ES-I3 (cell line): ENCODE results near the gene MEIG1.
"Not testable (repeated sequence)": the region's sequence is repeated elsewhere in the genome, so short reads cannot be mapped to it uniquely, and the experiment has no call there.

Experiments used
- H3K36me3 ChIP-seq: 2 replicates; pipeline ENCODE4 v1.6.1; 2013; ENCODE audit warnings: mild to moderate bottlenecking, low read length, control low read depth, moderate library complexity; ENCODE audit not compliant: insufficient read depth
- H3K4me1 ChIP-seq: 2 replicates; pipeline ENCODE4 v1.6.1; 2013; ENCODE audit warnings: mild to moderate bottlenecking, control low read depth, low read length; ENCODE audit not compliant: insufficient read depth
- H3K9ac ChIP-seq: 2 replicates; pipeline ENCODE4 v1.6.1; 2013; ENCODE audit warnings: low read depth, mild to moderate bottlenecking, low read length, moderate library complexity
- H3K9me3 ChIP-seq: 2 replicates; pipeline ENCODE4 v1.6.1; 2013; ENCODE audit warnings: mild to moderate bottlenecking, low read length, moderate library complexity; ENCODE audit not compliant: control insufficient read depth, insufficient read depth

The MEIG1 gene

GRCh38 chr10:14942950-14943338 is 16.2 kb upstream of the MEIG1 start:
- not testable (repeated sequence) for H3K4me1 ChIP-seq, H3K9ac ChIP-seq, H3K36me3 ChIP-seq, H3K9me3 ChIP-seq

GRCh38 chr10:14945108-14945507 is 14.1 kb upstream of the MEIG1 start:
- H3K36me3 ChIP-seq, result no peaks in the 10 kb centered on the region
- no peak overlapping the region for H3K9ac ChIP-seq
- H3K4me1 ChIP-seq, result no peaks in the 10 kb centered on the region
- H3K9me3 ChIP-seq, result no peaks in the 10 kb centered on the region

- H3K9me3 ChIP-seq, result no peaks in the 10 kb centered on the region
- no peaks in the 10 kb centered on the region for H3K36me3 ChIP-seq
- H3K9ac ChIP-seq, result no peak overlapping the region
- H3K4me1 ChIP-seq, result no peaks in the 10 kb centered on the region
Measured at GRCh38 chr10:14947268-14947667, 11.9 kb upstream of the MEIG1 start.

GRCh38 chr10:14949291-14949690 is 9.9 kb upstream of the MEIG1 start:
- Histone ChIP-seq H3K9ac (no peak overlapping the region), H3K9me3 (no peaks in the 10 kb centered on the region), H3K36me3 (no peaks in the 10 kb centered on the region), H3K4me1 (no peaks in the 10 kb centered on the region)

- no peaks in the 10 kb centered on the region for H3K9me3 ChIP-seq
- H3K36me3 ChIP-seq, result no peaks in the 10 kb centered on the region
- H3K9ac ChIP-seq, result peak overlapping the region; percentile 90
- no peaks in the 10 kb centered on the region for H3K4me1 ChIP-seq
Measured at GRCh38 chr10:14952851-14953423, 6.3 kb upstream of the MEIG1 start.

- Histone ChIP-seq H3K4me1 (no peaks in the 10 kb centered on the region), H3K36me3 (no peaks in the 10 kb centered on the region), H3K9me3 (no peaks in the 10 kb centered on the region), H3K9ac (peak overlapping the region; percentile 90)
Measured at GRCh38 chr10:14953424-14954000, 5.7 kb upstream of the MEIG1 start.

- Histone ChIP-seq H3K9ac (peak within 1 kb of the TSS; percentile 90), H3K9me3 (no peaks in the 10 kb centered on the region), H3K36me3 (no peaks in the 10 kb centered on the region), H3K4me1 (no peaks in the 10 kb centered on the region)
Measured at GRCh38 chr10:14954001-14954770, 5.0 kb upstream of the MEIG1 start, which contains the start of gene DCLRE1C. DCLRE1C (minus strand) TSS chr10:14954096; CDS start chr10:14954010, 86 bp downstream.

- H3K4me1 ChIP-seq, result no peaks in the 10 kb centered on the region
- no peaks in the 10 kb centered on the region for H3K9me3 ChIP-seq
- H3K9ac ChIP-seq, result peak overlapping the region; percentile 90; the same call in 1 of the 2 replicates
- no peaks in the 10 kb centered on the region for H3K36me3 ChIP-seq
Measured at GRCh38 chr10:14954934-14955333, 4.3 kb upstream of the MEIG1 start.

GRCh38 chr10:14958872-14959220 is 342 bp upstream of the MEIG1 start:
- Histone ChIP-seq H3K9ac (peak overlapping the region; percentile 61; the same call in 1 of the 2 replicates), H3K36me3 (no peaks in the 10 kb centered on the region), H3K9me3 (no peaks in the 10 kb centered on the region), H3K4me1 (no peaks in the 10 kb centered on the region)

GRCh38 chr10:14967897-14968296 is 8.7 kb downstream of the MEIG1 start:
- Histone ChIP-seq H3K36me3 (no peaks in the 10 kb centered on the region), H3K9ac (no peak overlapping the region), H3K9me3 (no peaks in the 10 kb centered on the region), H3K4me1 (no peaks in the 10 kb centered on the region)

GRCh38 chr10:14971867-14972448 is 12.8 kb downstream of the MEIG1 start:
- H3K36me3 ChIP-seq, result no peaks in the 10 kb centered on the region
- no peak overlapping the region for H3K9ac ChIP-seq
- H3K4me1 ChIP-seq, result no peaks in the 10 kb centered on the region; the same call in 1 of the 2 replicates
- no peaks in the 10 kb centered on the region for H3K9me3 ChIP-seq

- H3K4me1 ChIP-seq, H3K36me3 ChIP-seq: not testable (repeated sequence)
Measured at GRCh38 chr10:14974153-14974998, 15.2 kb downstream of the MEIG1 start.

GRCh38 chr10:14975672-14976273 is 16.6 kb downstream of the MEIG1 start:
- Histone ChIP-seq H3K4me1 (no peaks in the 10 kb centered on the region; the same call in 1 of the 2 replicates), H3K36me3 (no peaks in the 10 kb centered on the region), H3K9ac (no peak overlapping the region), H3K9me3 (no peaks in the 10 kb centered on the region)

More at GRCh38 chr10:14974153-14974998, 15.2 kb downstream of the MEIG1 start:
- not testable (repeated sequence) for H3K9me3 ChIP-seq, H3K9ac ChIP-seq

- no peak overlapping the region for H3K9ac ChIP-seq
- no peaks in the 10 kb centered on the region for H3K4me1 ChIP-seq
- no peaks in the 10 kb centered on the region for H3K9me3 ChIP-seq
- H3K36me3 ChIP-seq, result no peaks in the 10 kb centered on the region
Measured at GRCh38 chr10:14982744-14983143, 23.6 kb downstream of the MEIG1 start.
